Activated CD4-positive, alpha-beta T cell treated with anti-CD3 and anti-CD28 coated beads, Interleukin-2, Interleukin-4, amounts not matched to agents 100 ng/mL and 50 ng/mL, durations not matched to agents 16 hours and 8 hours (primary cell): ENCODE data around the gene ENTPD1.
A peak's percentile ranks its signal among the peaks of the same experiment; 100 is the strongest.
"Not testable (repeated sequence)": the region's sequence is repeated elsewhere in the genome, so short reads cannot be mapped to it uniquely, and the experiment has no call there.

Source experiments
- DNase-seq: peaks from one replicate; pipeline ENCODE4 v3.0.0-alpha.2; 2020; ENCODE audit warnings: low spot score

Gene ENTPD1

GRCh38 chr10:95758351-95759025 is 2.5 kb downstream of the ENTPD1 start:
- peak; percentile 59 for DNase-seq

GRCh38 chr10:95759233-95759826 is 3.4 kb downstream of the ENTPD1 start:
- no peak for DNase-seq

GRCh38 chr10:95761939-95762492 is 6.1 kb downstream of the ENTPD1 start:
- DNase-seq, result peak; percentile 12

- no peak for DNase-seq
These were observed 12.1 kb downstream of the ENTPD1 start for GRCh38 chr10:95767884-95768556.

GRCh38 chr10:95770084-95770720 is 14.2 kb downstream of the ENTPD1 start:
- no peak for DNase-seq

- DNase-seq, result not testable (repeated sequence)
These were observed 17.5 kb downstream of the ENTPD1 start for GRCh38 chr10:95773454-95773853.

- not testable (repeated sequence) for DNase-seq
These were observed 21.7 kb downstream of the ENTPD1 start for GRCh38 chr10:95777638-95778037.

GRCh38 chr10:95782318-95782717 is 26.4 kb downstream of the ENTPD1 start:
- DNase-seq, result no peak

GRCh38 chr10:95783741-95784140 is 27.8 kb downstream of the ENTPD1 start:
- DNase-seq, result peak; percentile 58

- no peak for DNase-seq
These were observed 28.4 kb downstream of the ENTPD1 start for GRCh38 chr10:95784279-95784913.

GRCh38 chr10:95785317-95785716 is 29.4 kb downstream of the ENTPD1 start:
- DNase-seq, result peak; percentile 35

- DNase-seq, result peak; percentile 50
These were observed 30.1 kb downstream of the ENTPD1 start for GRCh38 chr10:95785942-95786669.

- no peak for DNase-seq
These were observed 31.5 kb downstream of the ENTPD1 start for GRCh38 chr10:95787447-95787846.

GRCh38 chr10:95788830-95789229 is 32.9 kb downstream of the ENTPD1 start:
- no peak for DNase-seq

GRCh38 chr10:95789902-95790301 is 33.9 kb downstream of the ENTPD1 start:
- peak; percentile 73 for DNase-seq

GRCh38 chr10:95790982-95791381 is 35.0 kb downstream of the ENTPD1 start:
- no peak for DNase-seq

GRCh38 chr10:95791425-95791979 is 35.5 kb downstream of the ENTPD1 start:
- no peak for DNase-seq

GRCh38 chr10:95792211-95792780 is 36.3 kb downstream of the ENTPD1 start:
- no peak for DNase-seq

- no peak for DNase-seq
These were observed 36.9 kb downstream of the ENTPD1 start for GRCh38 chr10:95792874-95793285.

- DNase-seq, result peak; percentile 55
These were observed 37.6 kb downstream of the ENTPD1 start for GRCh38 chr10:95793401-95794045.
